GM19372 (cell line): ENCODE measurements around the gene CNPPD1.

Source experiments
- ATAC-seq: cut with Tn5 transposase; IDR thresholded peaks from one replicate; pipeline ENCODE4 v1.9.1; 2021; ENCODE audit warnings: mild to moderate bottlenecking, low read depth, moderate library complexity; ENCODE audit not compliant: unreplicated experiment

Gene CNPPD1

DNA sequence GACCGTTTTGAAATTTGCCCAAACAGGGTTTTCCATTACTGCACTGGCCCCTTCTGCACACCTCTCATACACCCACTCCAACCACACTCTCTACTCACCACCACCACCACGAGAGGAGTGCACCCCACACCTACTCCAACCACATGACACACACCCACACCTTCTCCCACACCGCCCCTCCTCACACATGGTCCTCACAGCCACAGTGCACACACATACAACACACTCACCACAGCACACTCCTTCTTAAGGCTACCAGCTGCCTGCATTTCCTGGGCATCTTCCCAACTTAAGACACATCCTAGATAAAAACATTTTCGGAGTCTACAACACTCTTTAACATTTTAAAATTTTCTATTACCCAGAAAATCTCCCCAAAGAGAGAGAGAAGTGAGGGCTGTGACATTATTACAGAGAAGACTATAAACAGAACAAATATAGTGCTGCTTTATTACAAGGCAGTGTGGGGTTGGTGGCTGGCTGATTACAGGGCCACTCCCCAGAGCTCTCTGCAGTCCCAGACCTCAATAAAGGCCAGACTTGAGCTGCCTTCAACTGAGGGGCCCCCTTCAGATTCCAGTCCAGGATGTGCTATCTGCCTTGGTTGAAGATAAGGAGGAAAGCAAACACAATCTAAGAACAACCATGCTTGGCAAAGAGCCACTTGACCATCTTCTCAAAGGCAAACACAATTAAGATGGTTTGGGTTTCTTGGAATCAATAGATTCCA, 52.2 kb downstream of the CNPPD1 start:
- ATAC-seq = no peak

DNA sequence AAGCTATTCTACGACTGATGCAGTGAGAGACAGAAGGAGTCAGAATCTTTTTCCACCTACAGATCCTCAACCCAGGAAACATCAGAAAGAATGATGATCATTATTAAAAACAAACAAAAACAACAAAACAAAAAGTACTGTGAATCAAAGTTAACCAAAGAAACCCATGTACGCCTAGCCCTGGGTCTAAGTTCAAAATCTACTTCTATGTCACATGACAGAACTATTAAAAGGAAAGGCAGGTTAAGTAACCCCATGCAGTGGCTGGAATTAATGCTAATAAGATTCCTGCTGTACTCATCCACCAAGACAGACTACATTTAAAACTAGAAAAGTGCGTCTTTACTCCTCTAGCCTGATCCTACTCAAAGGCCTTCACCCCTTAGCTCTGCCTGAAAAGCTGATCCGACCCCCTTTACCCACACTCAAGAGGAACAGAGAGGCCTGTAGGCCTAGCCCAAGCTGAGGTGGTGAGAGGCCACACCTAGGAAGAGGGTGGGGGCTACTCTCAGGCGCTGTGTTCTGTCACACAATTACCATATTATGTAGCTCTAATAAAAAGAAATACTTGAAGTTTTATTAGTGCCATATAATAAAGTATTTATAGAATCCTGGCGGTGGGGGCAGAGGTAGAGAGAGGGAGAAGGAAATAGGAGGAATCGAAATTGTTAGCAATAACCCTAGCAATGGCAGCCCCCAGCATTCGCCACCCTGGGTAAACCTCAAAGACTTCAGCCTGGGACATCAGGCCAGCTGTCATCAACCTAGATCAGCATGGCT, 53.2 kb downstream of the CNPPD1 start:
- ATAC-seq = no peak

DNA sequence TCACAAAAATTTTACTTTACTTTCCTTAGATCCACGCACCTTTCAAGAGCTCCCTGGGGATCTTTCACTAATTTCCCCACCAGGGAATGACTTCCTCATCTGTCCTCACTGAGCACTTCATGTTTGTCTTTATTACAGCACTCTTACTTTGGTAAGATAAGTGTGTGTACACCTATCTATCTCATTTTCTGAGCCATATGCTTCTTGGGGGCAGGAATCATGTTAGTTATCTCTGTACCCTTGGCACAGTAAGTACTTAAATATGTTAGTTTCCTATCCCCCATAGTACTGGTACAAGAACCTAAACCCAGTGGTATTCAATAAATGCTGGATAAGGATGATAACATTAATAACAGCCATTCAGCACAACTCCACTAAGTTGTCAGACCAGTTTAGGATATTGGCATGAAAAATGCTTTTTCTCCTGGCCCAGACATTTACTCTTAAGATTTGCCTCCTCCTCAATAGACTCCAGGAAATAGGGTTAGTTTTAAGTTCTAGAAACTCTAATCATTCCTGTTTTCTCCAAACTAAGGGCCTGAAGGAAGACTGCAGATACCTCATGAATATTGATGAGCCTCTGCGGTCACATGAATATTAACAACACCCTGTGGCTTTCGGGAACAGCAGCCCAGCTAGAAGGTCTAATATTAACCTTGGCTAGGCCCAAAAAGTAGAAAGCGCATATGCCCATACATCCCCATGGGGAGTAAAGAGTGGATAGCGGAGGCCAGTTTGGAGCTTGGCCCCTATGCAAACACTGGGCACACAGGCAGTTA, 54.3 kb downstream of the CNPPD1 start:
- ATAC-seq = no peak
